ENCODE data around the gene ERBB2.
A peak's percentile ranks its signal among the peaks of the same experiment; 100 is the strongest.
"Not testable (repeated sequence)": the region's sequence is repeated elsewhere in the genome, so short reads cannot be mapped to it uniquely, and the experiment has no call there.

ERBB2 gene

GRCh38 chr17:39745335-39746144 is 45.7 kb downstream of the ERBB2 start:
- no peak for DNase-seq (ENCODE audit: low spot score)

GRCh38 chr17:39746145-39746461 is 46.2 kb downstream of the ERBB2 start:
- DNase-seq (ENCODE audit: low spot score) = no peak

GRCh38 chr17:39747745-39748144 is 47.9 kb downstream of the ERBB2 start:
- no peak for DNase-seq (ENCODE audit: low spot score)

- DNase-seq (ENCODE audit: low spot score) = not testable (repeated sequence)
Observed at GRCh38 chr17:39748444-39749034, 48.7 kb downstream of the ERBB2 start.

GRCh38 chr17:39750131-39751015 is 50.5 kb downstream of the ERBB2 start:
- DNase-seq (ENCODE audit: low spot score) = no peak

GRCh38 chr17:39751016-39751543 is 51.2 kb downstream of the ERBB2 start:
- DNase-seq (ENCODE audit: low spot score) = no peak

GRCh38 chr17:39751637-39752036 is 51.8 kb downstream of the ERBB2 start:
- no peak for DNase-seq (ENCODE audit: low spot score)

GRCh38 chr17:39752241-39752881 is 52.5 kb downstream of the ERBB2 start:
- DNase-seq (ENCODE audit: low spot score) = peak; percentile 36

GRCh38 chr17:39753514-39754160 is 53.8 kb downstream of the ERBB2 start:
- DNase-seq (ENCODE audit: low spot score) = peak; percentile 82

GRCh38 chr17:39754161-39754957 is 54.5 kb downstream of the ERBB2 start:
- DNase-seq (ENCODE audit: low spot score) = peak; percentile 97

- DNase-seq (ENCODE audit: low spot score) = peak; percentile 26
Observed at GRCh38 chr17:39754958-39755553, 55.2 kb downstream of the ERBB2 start.

GRCh38 chr17:39755554-39756379 is 55.9 kb downstream of the ERBB2 start:
- no peak for DNase-seq (ENCODE audit: low spot score)

GRCh38 chr17:39756380-39757079 is 56.7 kb downstream of the ERBB2 start:
- DNase-seq (ENCODE audit: low spot score) = no peak

GRCh38 chr17:39757176-39757662 is 57.4 kb downstream of the ERBB2 start:
- DNase-seq (ENCODE audit: low spot score) = no peak

GRCh38 chr17:39757931-39758873 is 58.3 kb downstream of the ERBB2 start:
- no peak for DNase-seq (ENCODE audit: low spot score)

- no peak for DNase-seq (ENCODE audit: low spot score)
Observed at GRCh38 chr17:39759204-39759603, 59.3 kb downstream of the ERBB2 start.

GRCh38 chr17:39761861-39762496 is 62.1 kb downstream of the ERBB2 start:
- no peak for DNase-seq (ENCODE audit: low spot score)
